RWPE2 (cell line): ENCODE results near the gene MTRF1L.

Experiments
- ATAC-seq: fragments of 200-7000 bp; cut with Tn5 transposase; 3 replicates; pipeline ENCODE4 v1.9.1; 2021; ENCODE audit warnings: low read depth
- DNase-seq: peaks from one replicate; pipeline ENCODE4 v3.0.0-alpha.2; 2020; ENCODE audit warnings: low spot score
- H3K27ac ChIP-seq: fragments of 450-650 bp; 2 replicates; pipeline ENCODE4 v1.5.1; 2017; ENCODE audit warnings: mild to moderate bottlenecking; ENCODE audit not compliant: poor library complexity, severe bottlenecking
- H3K27me3 ChIP-seq: fragments of 250-450 bp; sonication (Bioruptor Pico); 2 replicates; pipeline ENCODE4 v1.5.1; 2021; ENCODE audit warnings: mild to moderate bottlenecking, moderate library complexity; ENCODE audit not compliant: insufficient read depth, poor library complexity, severe bottlenecking
- H3K36me3 ChIP-seq: fragments of 250-450 bp; sonication (Bioruptor Pico); 2 replicates; pipeline ENCODE4 v1.5.1; 2020; ENCODE audit warnings: low read depth, mild to moderate bottlenecking, moderate library complexity
- H3K4me1 ChIP-seq: fragments of 250-450 bp; sonication (Bioruptor Pico); 2 replicates; pipeline ENCODE4 v1.5.1; 2021; ENCODE audit warnings: mild to moderate bottlenecking, moderate library complexity; ENCODE audit not compliant: insufficient read depth, poor library complexity, severe bottlenecking
- H3K4me3 ChIP-seq: fragments of 250-450 bp; sonication (Bioruptor Pico); 2 replicates; pipeline ENCODE4 v1.5.1; 2021; ENCODE audit warnings: mild to moderate bottlenecking, moderate library complexity; ENCODE audit not compliant: severe bottlenecking
- H3K9me3 ChIP-seq: fragments of 250-450 bp; sonication (Bioruptor Pico); 2 replicates; pipeline ENCODE4 v1.5.1; 2021; ENCODE audit warnings: mild to moderate bottlenecking, moderate library complexity; ENCODE audit not compliant: severe bottlenecking
- CTCF ChIP-seq: fragments of 450-650 bp; IDR thresholded peaks from one replicate; pipeline ENCODE4 v1.5.1; 2017; ENCODE audit warnings: mild to moderate bottlenecking, moderate library complexity; ENCODE audit not compliant: poor library complexity, severe bottlenecking

The MTRF1L gene

GRCh38 chr6:152957796-152958195, 44.7 kb downstream of the MTRF1L start:
- ATAC-seq, result no peak
- Histone ChIP-seq H3K27me3 (no peaks in the 10 kb centered on the region), H3K4me1 (no peaks in the 10 kb centered on the region), H3K4me3 (no peak overlapping the region), H3K36me3 (no peaks in the 10 kb centered on the region), H3K9me3 (no peaks in the 10 kb centered on the region), H3K27ac (no peak overlapping the region)
- DNase-seq, result no peak
- no peak for TF ChIP-seq CTCF

- H3K9me3 ChIP-seq, result no peaks in the 10 kb centered on the region
- no peaks in the 10 kb centered on the region for H3K27me3 ChIP-seq
- ATAC-seq, result no peak
- no peak for TF ChIP-seq CTCF
- H3K36me3 ChIP-seq, result no peaks in the 10 kb centered on the region
- H3K4me3 ChIP-seq, result no peak overlapping the region
- peaks cover 8% of the 10 kb centered on the region for H3K4me1 ChIP-seq
- no peak overlapping the region for H3K27ac ChIP-seq
- no peak for DNase-seq
Observed at GRCh38 chr6:152954443-152954842, 48.1 kb downstream of the MTRF1L start.

GRCh38 chr6:152952866-152953509, 49.5 kb downstream of the MTRF1L start:
- H3K4me3 ChIP-seq, result no peak overlapping the region
- no peaks in the 10 kb centered on the region for H3K27me3 ChIP-seq
- H3K27ac ChIP-seq, result no peak overlapping the region
- DNase-seq (no peak), ATAC-seq (no peak)
- H3K36me3 ChIP-seq, result no peaks in the 10 kb centered on the region
- H3K4me1 ChIP-seq, result peaks cover 8% of the 10 kb centered on the region
- TF ChIP-seq CTCF, result peak; percentile 81
- H3K9me3 ChIP-seq, result no peaks in the 10 kb centered on the region

GRCh38 chr6:152952045-152952444, 50.5 kb downstream of the MTRF1L start:
- H3K36me3 ChIP-seq, result no peaks in the 10 kb centered on the region
- H3K4me3 ChIP-seq, result no peak overlapping the region
- DNase-seq, result no peak
- peak; percentile 83 for ATAC-seq
- no peak for TF ChIP-seq CTCF
- no peak overlapping the region for H3K27ac ChIP-seq
- H3K9me3 ChIP-seq, result no peaks in the 10 kb centered on the region
- H3K27me3 ChIP-seq, result no peaks in the 10 kb centered on the region
- peaks cover 8% of the 10 kb centered on the region for H3K4me1 ChIP-seq

GRCh38 chr6:152950240-152950639, 52.3 kb downstream of the MTRF1L start:
- Histone ChIP-seq H3K4me1 (peaks cover 8% of the 10 kb centered on the region), H3K27ac (no peak overlapping the region), H3K36me3 (no peaks in the 10 kb centered on the region), H3K9me3 (no peaks in the 10 kb centered on the region), H3K27me3 (no peaks in the 10 kb centered on the region), H3K4me3 (no peak overlapping the region)
- ATAC-seq, result no peak
- no peak for DNase-seq
- TF ChIP-seq CTCF, result no peak
